Smooth muscle cell (in vitro differentiated cells): Measurements from ENCODE around the gene PNKD. TPM values are rescaled to one million over a fixed set of nuclear protein-coding genes. Genes with fewer than 3 reads are reported as not detected.

Experiments
- DNase-seq: peaks from one replicate; lab custom pipeline; 2025; ENCODE audit not compliant: unreplicated experiment; lab: John Stamatoyannopoulos, UW
- H2AFZ ChIP-seq: fragments of 200-600 bp; sonication (generic); 2 replicates; pipeline ENCODE4 v1.6.0; 2016; ENCODE audit warnings: antibody characterized with exemption, low read depth, mild to moderate bottlenecking
- H3F3A ChIP-seq: fragments of 200-600 bp; sonication (generic); 2 replicates; pipeline ENCODE4 v1.6.0; 2017; ENCODE audit warnings: antibody characterized with exemption, low read depth
- H3K27ac ChIP-seq: fragments of 200-600 bp; sonication (generic); 2 replicates; pipeline ENCODE4 v1.5.1; 2016; ENCODE audit warnings: low read depth, mild to moderate bottlenecking
- H3K27me3 ChIP-seq: fragments of 200-600 bp; sonication (generic); 2 replicates; pipeline ENCODE4 v1.6.1; 2016; ENCODE audit warnings: low read depth, mild to moderate bottlenecking
- H3K36me3 ChIP-seq: fragments of 200-600 bp; sonication (generic); 2 replicates; pipeline ENCODE4 v1.5.1; 2016; ENCODE audit warnings: low read depth
- H3K4me1 ChIP-seq: fragments of 200-600 bp; sonication (generic); 2 replicates; pipeline ENCODE4 v1.5.1; 2016; ENCODE audit warnings: low read depth
- H3K4me2 ChIP-seq: fragments of 200-600 bp; sonication (generic); 2 replicates; pipeline ENCODE4 v1.6.0; 2016; ENCODE audit warnings: mild to moderate bottlenecking
- H3K4me3 ChIP-seq: fragments of 200-600 bp; sonication (generic); 2 replicates; pipeline ENCODE4 v1.5.1; 2016; ENCODE audit warnings: mild to moderate bottlenecking
- H3K79me2 ChIP-seq: fragments of 200-600 bp; sonication (generic); 2 replicates; pipeline ENCODE4 v1.6.0; 2016; ENCODE audit warnings: low read depth, mild to moderate bottlenecking
- H3K9ac ChIP-seq: fragments of 200-600 bp; sonication (generic); 2 replicates; pipeline ENCODE4 v1.6.0; 2016; ENCODE audit warnings: low read depth
- H3K9me3 ChIP-seq: fragments of 200-600 bp; sonication (generic); replicated peaks from 2 replicates; pipeline ENCODE4 v1.5.1; 2016; ENCODE audit warnings: low read depth
- H4K20me1 ChIP-seq: fragments of 200-600 bp; sonication (generic); 2 replicates; pipeline ENCODE4 v1.6.0; 2016; ENCODE audit warnings: low read depth
- WGBS: methylation state at CpG from one replicate; pipeline ENCODE4 v1.1.7; 2016; ENCODE audit warnings: low lambda C conversion rate; 5-methylcytosine and 5-hydroxymethylcytosine counted together
- polyA plus RNA-seq: library from polyadenylated mRNA; unstranded; fragments of >200 nt; fragmentation: Nextera tagmentation; extraction: Ambion mirVana; gene quantifications from 2 replicates; pipeline ENCODE4 v1.2.1, GENCODE V29; 2016
- total RNA-seq: library from RNA; depleted of rRNA; stranded (reverse); fragments of >200 nt; gene quantifications from 2 replicates; pipeline ENCODE4 v1.2.3, GENCODE V29; 2014
- TF ChIP-seq, protein P1 (sequence below): fragments of 200-600 bp; sonication (generic); IDR thresholded peaks from 2 replicates; pipeline ENCODE4 v1.5.1; 2017; ENCODE audit warnings: borderline replicate concordance, mild to moderate bottlenecking, antibody characterized with exemption; ENCODE audit not compliant: insufficient read depth, poor library complexity, severe bottlenecking

Gene PNKD
- total and polyA plus RNA-seq, 2 experiments from 2014 or later: 42.0 to 126 TPM

DNA sequence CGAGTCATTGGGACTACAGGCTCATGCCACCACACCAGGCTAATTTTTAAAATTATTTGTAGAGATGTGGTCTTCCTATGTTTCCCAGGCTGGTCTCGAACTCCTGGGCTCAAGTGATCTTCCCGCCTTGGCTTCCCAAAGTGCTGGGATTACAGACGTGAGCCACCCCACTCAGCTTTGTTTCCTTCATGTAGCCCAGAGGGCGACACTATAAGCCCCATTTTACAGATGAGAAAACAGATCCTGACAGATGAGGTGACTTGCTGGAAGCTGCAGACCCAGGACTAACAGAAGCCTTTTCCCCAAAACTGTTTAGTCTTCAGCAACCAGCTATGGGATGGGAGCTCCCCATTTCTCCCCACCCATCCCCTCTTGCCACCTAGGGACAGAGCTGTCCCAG, 122.1 kb downstream of the PNKD start:
- Histone ChIP-seq H3K27ac (no peak overlapping the region), H3K4me1 (no peaks in the 10 kb centered on the region), H3K27me3 (no peaks in the 10 kb centered on the region), H4K20me1 (no peaks in the 10 kb centered on the region), H3K4me3 (no peak overlapping the region), H2AFZ (no peak overlapping the region), H3K9ac (no peak overlapping the region), H3K79me2 (no peaks in the 10 kb centered on the region), H3K4me2 (no peak overlapping the region), H3K9me3 (no peaks in the 10 kb centered on the region), H3K36me3 (no peaks in the 10 kb centered on the region), H3F3A (peaks cover 9% of the 10 kb centered on the region)
- TF ChIP-seq, protein P1, sequence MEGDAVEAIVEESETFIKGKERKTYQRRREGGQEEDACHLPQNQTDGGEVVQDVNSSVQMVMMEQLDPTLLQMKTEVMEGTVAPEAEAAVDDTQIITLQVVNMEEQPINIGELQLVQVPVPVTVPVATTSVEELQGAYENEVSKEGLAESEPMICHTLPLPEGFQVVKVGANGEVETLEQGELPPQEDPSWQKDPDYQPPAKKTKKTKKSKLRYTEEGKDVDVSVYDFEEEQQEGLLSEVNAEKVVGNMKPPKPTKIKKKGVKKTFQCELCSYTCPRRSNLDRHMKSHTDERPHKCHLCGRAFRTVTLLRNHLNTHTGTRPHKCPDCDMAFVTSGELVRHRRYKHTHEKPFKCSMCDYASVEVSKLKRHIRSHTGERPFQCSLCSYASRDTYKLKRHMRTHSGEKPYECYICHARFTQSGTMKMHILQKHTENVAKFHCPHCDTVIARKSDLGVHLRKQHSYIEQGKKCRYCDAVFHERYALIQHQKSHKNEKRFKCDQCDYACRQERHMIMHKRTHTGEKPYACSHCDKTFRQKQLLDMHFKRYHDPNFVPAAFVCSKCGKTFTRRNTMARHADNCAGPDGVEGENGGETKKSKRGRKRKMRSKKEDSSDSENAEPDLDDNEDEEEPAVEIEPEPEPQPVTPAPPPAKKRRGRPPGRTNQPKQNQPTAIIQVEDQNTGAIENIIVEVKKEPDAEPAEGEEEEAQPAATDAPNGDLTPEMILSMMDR: no peak
- WGBS: 92% methylated on average over 5 of the region's 5 CpGs
- no peak for DNase-seq

DNA sequence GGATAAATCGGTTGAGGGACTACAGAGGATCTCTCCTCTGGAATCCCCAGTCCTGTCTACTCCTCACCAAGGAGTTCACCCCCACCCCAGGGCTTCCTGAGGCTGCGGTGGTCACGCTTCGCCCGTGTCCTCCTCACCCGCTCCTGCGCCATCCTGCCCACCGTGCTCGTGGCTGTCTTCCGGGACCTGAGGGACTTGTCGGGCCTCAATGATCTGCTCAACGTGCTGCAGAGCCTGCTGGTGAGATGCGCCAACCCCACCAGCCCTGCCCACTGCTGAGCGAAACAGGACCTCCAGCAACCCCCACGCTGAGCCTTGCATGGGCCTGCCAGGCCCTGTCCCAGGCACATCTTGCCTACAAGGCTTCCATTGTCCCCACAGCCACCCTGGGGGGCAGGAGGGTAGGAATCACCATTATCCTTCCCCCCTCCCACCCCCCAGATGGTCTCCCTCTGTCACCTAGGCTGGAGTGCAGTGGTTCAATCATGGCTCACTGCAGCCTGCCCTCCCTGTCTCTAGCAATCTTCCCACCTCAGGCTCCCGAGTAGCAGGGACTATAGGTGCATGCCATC, 122.7 kb downstream of the PNKD start:
- no peaks in the 10 kb centered on the region for H4K20me1 ChIP-seq
- no peak overlapping the region for H3K9ac ChIP-seq
- H3K9me3 ChIP-seq: no peaks in the 10 kb centered on the region
- H3K4me2 ChIP-seq: no peak overlapping the region
- H3K4me3 ChIP-seq: no peak overlapping the region
- peaks cover 11% of the 10 kb centered on the region for H3F3A ChIP-seq
- TF ChIP-seq, protein P1: no peak
- WGBS: 88% methylated on average over 16 of the region's 16 CpGs
- no peak overlapping the region for H3K27ac ChIP-seq
- no peaks in the 10 kb centered on the region for H3K79me2 ChIP-seq
- no peak for DNase-seq
- no peaks in the 10 kb centered on the region for H3K27me3 ChIP-seq
- no peak overlapping the region for H2AFZ ChIP-seq
- no peaks in the 10 kb centered on the region for H3K36me3 ChIP-seq
- H3K4me1 ChIP-seq: no peaks in the 10 kb centered on the region

DNA sequence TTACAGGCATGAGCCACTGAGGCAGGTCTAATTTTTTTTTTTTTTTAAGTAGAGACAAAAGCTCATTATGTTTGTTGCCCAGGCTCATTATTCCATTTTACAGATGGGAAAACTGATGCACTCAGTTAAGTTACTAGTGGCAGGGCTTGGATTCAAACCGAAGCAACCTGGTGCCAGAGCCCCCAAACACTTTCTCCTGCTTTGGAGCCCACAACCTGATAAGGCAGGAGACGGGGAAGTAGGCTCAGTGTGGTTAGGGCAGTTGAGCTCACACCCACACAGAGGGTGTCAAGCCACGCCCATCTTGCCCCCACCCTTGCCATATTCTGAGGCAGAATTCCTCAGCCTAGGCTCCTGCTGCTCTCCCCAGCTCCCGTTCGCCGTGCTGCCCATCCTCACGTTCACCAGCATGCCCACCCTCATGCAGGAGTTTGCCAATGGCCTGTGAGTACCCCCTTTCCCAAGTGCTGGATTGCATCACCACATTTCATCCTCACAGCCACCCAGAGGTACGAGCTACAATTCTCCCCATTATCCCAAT, 123.5 kb downstream of the PNKD start:
- H4K20me1 ChIP-seq: no peaks in the 10 kb centered on the region
- no peak overlapping the region for H3K9ac ChIP-seq
- H3F3A ChIP-seq: peaks cover 13% of the 10 kb centered on the region
- H3K4me2 ChIP-seq: no peak overlapping the region
- H3K4me1 ChIP-seq: no peaks in the 10 kb centered on the region
- no peaks in the 10 kb centered on the region for H3K9me3 ChIP-seq
- WGBS: 71% methylated on average over 8 of the region's 8 CpGs
- H3K79me2 ChIP-seq: no peaks in the 10 kb centered on the region
- no peaks in the 10 kb centered on the region for H3K36me3 ChIP-seq
- H3K27ac ChIP-seq: no peak overlapping the region
- no peak overlapping the region for H2AFZ ChIP-seq
- TF ChIP-seq, protein P1: no peak
- H3K4me3 ChIP-seq: no peak overlapping the region
- DNase-seq: no peak
- H3K27me3 ChIP-seq: no peaks in the 10 kb centered on the region
